GM18873 (cell line): ENCODE measurements around the gene APBA2.

Source experiments
- ATAC-seq: cut with Tn5 transposase; IDR thresholded peaks from one replicate; pipeline ENCODE4 v1.9.1; 2021; ENCODE audit warnings: mild to moderate bottlenecking, moderate library complexity, moderate number of reproducible peaks; ENCODE audit not compliant: unreplicated experiment, low FRiP score

Gene APBA2

GRCh38 chr15:29125382-29126207 lies 239.8 kb downstream of the APBA2 start:
- ATAC-seq: no peak

- no peak for ATAC-seq
These were observed 240.4 kb downstream of the APBA2 start for GRCh38 chr15:29126208-29126536.

GRCh38 chr15:29126821-29127461 lies 241.2 kb downstream of the APBA2 start:
- ATAC-seq: no peak

DNA sequence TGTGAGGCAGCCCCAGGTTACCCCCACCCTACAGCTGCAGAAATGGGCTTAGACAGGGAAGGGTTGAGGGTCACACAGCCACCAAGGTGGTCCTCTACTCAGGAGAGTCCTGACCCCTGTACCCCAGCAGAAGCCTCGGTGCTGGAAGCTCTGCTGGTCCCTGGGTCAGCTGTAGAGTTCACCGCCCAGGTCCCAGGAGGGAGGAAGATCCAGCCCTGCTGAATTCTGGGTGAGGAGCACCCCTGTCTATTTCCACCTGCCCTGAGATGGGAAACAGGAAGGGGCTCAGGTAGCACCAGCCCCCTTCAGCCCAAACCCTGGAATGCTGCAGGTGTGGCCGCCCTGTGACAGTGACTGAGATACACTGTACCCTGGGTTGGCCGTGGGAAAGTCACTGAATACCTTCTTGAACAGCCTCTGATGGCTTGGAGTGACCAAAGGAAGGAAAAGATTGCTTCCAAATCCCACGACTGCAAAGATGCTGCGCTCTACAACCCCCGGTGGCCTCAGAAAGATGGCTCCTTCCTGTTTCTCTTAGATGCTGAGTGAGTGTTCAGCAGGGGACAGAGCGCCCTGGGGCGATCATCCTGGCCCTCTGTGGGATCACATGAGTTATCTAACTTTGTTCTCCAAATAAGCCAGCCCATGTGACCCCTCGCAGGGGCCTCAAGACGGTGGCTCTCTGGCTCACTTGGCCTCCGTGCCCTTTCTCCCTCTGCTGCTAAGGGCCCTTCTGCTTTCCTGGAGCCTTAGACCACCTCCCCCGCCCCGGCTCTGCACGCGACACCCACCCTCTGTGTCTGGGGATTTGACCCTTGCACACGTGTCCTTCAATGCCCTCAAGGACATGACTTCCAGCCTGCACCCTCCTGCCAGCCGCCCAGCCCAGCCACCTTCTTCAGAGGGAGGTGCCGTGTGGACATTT lies 242.0 kb downstream of the APBA2 start:
- ATAC-seq: no peak

GRCh38 chr15:29128671-29129070 lies 242.9 kb downstream of the APBA2 start:
- ATAC-seq: no peak

- no peak for ATAC-seq
These were observed 243.4 kb downstream of the APBA2 start for GRCh38 chr15:29129221-29129620.

- ATAC-seq: no peak
These were observed 244.2 kb downstream of the APBA2 start for GRCh38 chr15:29129926-29130325.

- no peak for ATAC-seq
These were observed 244.7 kb downstream of the APBA2 start for GRCh38 chr15:29130476-29130875.

- no peak for ATAC-seq
These were observed 245.4 kb downstream of the APBA2 start for GRCh38 chr15:29130951-29131839.

DNA sequence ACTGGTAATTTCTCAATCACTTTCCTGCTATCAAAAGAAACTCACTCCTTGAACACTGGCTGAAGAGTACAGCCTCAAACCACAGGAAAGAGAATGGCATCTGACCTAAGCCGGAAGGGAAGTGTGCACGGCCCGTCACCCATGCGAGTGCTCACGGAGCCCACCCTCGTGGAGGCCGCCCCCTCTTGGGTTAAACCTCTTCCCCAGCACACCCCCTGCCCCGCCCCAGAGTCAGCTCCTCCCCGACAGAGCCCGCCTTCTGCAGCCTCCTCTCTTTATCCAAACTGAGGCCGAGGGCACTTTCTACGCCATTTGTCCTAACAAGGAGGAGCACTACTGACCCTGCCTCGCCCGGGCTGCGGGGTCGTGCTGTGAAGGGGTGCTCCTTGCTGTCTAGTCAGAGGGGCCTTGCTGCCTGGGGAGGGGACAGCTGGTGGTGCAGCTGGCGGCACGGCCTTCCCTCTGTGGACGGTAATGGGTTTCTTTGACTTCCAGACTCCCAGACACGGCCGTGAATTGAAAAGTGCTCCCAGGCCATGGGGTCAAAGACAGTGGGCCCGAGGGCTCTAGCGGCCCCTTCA lies 246.2 kb downstream of the APBA2 start:
- no peak for ATAC-seq

DNA sequence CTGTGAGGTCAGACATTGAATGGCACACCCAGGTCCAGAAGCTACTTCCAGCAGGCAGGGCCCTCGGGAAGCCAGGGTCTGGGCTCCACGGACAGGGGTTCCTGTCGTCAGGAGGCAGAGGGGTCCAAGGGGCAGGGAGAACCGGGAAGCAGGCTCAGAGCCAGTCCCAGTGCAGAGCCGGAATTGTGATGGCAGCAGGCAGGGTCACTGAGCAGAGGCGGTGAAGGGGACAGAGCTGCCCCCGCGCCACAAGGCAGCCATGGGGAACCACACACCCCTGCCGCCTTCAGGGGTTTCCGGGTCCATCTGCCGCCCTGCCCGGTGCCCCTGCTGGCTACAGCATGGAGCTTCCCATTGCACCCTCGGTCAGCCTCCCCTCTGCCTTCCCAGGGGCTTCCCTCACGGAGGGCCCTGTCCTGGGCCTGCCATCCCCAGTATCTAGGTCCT lies 247.0 kb downstream of the APBA2 start:
- no peak for ATAC-seq

GRCh38 chr15:29133321-29133720 lies 247.5 kb downstream of the APBA2 start:
- no peak for ATAC-seq

DNA sequence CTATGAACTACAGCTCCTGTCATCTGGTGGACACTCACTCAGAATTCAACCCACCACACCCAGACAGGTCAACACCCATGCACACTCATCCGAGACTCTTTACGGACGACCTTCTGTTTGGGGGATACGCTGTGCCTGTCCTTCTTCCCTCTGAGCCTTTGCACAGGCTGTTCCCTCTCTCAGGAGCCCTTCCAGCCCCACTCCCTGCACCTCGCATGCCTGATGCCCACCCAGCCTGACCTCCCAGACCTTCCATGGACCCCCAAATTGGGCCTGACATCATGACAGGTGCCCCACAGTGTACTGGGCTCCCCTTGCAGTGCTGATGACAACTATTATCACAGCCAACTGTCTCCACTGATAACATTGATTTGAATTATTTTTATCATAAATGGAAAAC lies 248.0 kb downstream of the APBA2 start:
- ATAC-seq: no peak

DNA sequence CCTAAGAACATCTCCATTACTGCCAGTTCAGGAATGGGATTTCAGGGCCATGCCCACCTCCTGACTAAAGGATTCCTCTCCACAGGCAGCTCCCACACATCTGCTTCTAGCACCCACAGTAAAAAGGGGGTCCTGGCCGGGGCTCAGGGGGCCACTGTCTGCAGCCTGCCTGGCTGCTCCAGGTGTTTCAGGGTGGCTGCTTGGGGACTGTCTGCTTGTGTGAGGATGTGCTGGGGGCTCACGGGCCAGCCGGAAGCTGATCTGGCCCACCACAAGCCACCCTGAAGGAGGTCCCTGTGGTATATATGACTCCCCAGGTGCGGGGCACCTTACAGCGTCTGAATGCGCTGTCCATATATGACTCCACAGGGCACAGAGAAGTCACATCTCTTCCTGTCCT lies 248.5 kb downstream of the APBA2 start:
- ATAC-seq: no peak

DNA sequence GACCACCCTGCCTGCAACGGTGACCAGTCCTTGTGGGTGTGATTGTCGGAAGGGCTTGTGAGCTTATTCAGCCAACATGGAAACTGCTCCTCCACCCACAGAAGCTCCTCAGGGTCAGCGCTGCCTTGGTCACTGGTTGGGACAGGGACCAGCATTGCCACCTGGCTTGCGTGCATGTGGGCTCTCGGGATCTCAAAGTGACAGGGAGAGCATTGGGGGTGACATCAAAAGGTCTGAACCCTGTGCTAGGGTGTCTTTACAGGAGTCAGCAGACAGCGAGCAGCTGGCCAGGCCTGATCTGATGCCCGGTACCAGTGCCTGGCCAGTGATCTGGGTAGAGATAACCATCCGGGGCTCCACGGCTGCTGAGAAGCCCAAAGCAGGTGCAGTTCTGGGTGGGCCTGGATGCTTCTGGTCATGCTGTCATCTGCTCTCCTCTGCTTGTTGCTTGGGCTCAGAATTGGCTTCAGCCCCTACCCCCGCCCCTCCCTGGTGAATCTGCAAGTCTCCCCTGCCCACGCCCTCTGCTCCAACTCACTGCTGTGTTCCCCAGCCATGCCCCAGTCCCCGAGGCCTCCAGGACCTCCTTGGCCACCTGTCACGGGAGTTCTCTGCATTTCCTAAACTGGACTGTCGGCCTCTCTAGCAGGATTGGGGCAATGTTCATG lies 249.0 kb downstream of the APBA2 start:
- no peak for ATAC-seq

DNA sequence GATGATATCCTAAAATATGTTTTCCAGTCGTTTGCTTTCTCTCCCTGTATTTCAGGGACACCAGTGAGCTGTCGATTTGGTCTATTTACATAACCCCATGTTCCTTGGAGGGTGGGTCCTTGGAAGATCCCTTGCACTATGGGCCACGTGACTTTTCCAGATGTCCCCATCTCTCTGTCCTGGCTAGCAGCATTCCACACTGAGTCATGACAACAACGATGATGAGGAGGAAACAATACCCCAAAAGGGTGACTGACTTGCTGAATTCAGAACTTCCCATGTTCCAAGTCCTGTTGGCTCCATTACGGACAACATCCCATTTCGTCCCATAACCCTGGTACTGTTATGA lies 249.5 kb downstream of the APBA2 start:
- ATAC-seq: no peak

GRCh38 chr15:29135702-29136646 lies 250.2 kb downstream of the APBA2 start:
- ATAC-seq: no peak

GRCh38 chr15:29138260-29138659 lies 252.5 kb downstream of the APBA2 start:
- no peak for ATAC-seq
